ENCODE data around the gene SERPINI2.

SERPINI2 gene

GRCh38 chr3:167473863-167474262 lies at the start of gene SERPINI2:
Gene SERPINI2, minus strand, starts transcription at chr3:167474042. Its CDS starts 2,208 bp downstream, at chr3:167471834.
- no peak for DNase-seq

GRCh38 chr3:167521006-167521355 lies 47.1 kb upstream of the SERPINI2 start:
- DNase-seq: no peak

- DNase-seq: no peak
Measured at GRCh38 chr3:167520266-167521005, 46.6 kb upstream of the SERPINI2 start.

GRCh38 chr3:167507954-167508353 lies 34.1 kb upstream of the SERPINI2 start:
- DNase-seq: no peak

GRCh38 chr3:167502401-167502800 lies 28.6 kb upstream of the SERPINI2 start:
- DNase-seq: no peak

- DNase-seq: no peak
Measured at GRCh38 chr3:167501941-167502340, 28.1 kb upstream of the SERPINI2 start.

- DNase-seq: no peak
Measured at GRCh38 chr3:167497903-167498302, 24.1 kb upstream of the SERPINI2 start.

GRCh38 chr3:167493244-167493643 lies 19.4 kb upstream of the SERPINI2 start:
- DNase-seq: no peak

- no peak for DNase-seq
Measured at GRCh38 chr3:167491621-167492020, 17.8 kb upstream of the SERPINI2 start.

- no peak for DNase-seq
Measured at GRCh38 chr3:167489571-167489970, 15.7 kb upstream of the SERPINI2 start.

- no peak for DNase-seq
Measured at GRCh38 chr3:167487556-167487955, 13.7 kb upstream of the SERPINI2 start.

GRCh38 chr3:167484551-167484950 lies 10.7 kb upstream of the SERPINI2 start:
- no peak for DNase-seq

GRCh38 chr3:167483708-167484475 lies 10.1 kb upstream of the SERPINI2 start:
- no peak for DNase-seq

- DNase-seq: no peak
Measured at GRCh38 chr3:167481164-167481563, 7.3 kb upstream of the SERPINI2 start.

- no peak for DNase-seq
Measured at GRCh38 chr3:167480748-167481147, 6.9 kb upstream of the SERPINI2 start.

GRCh38 chr3:167469381-167469780 lies 4.5 kb downstream of the SERPINI2 start:
- DNase-seq: no peak

- DNase-seq: no peak
Measured at GRCh38 chr3:167467848-167468611, 5.8 kb downstream of the SERPINI2 start.

- no peak for DNase-seq
Measured at GRCh38 chr3:167466966-167467365, 6.9 kb downstream of the SERPINI2 start.

- DNase-seq: no peak
Measured at GRCh38 chr3:167456157-167456799, 17.6 kb downstream of the SERPINI2 start.

GRCh38 chr3:167453815-167454214 lies 20.0 kb downstream of the SERPINI2 start:
- DNase-seq: no peak

- DNase-seq: no peak
Measured at GRCh38 chr3:167451282-167451681, 22.6 kb downstream of the SERPINI2 start.

- DNase-seq: no peak
Measured at GRCh38 chr3:167450675-167451074, 23.2 kb downstream of the SERPINI2 start.

- no peak for DNase-seq
Measured at GRCh38 chr3:167450195-167450594, 23.6 kb downstream of the SERPINI2 start.

Data from NCI-H1092 treated with DMSO at 0.1 percent for 48 hours (cell line).